UCSD-AML1 (cell line): ENCODE data around the gene RWDD3.

Source experiments
- DNase-seq: peaks from one replicate; lab custom pipeline; 2025; ENCODE audit not compliant: unreplicated experiment; lab: John Stamatoyannopoulos, UW

The RWDD3 gene

GRCh38 chr1:95233737-95234500 lies at the start of gene RWDD3:
RWDD3 (plus strand) TSS chr1:95234210; CDS start chr1:95234231, 21 bp downstream.
- peak; percentile 94 for DNase-seq

GRCh38 chr1:95186149-95186548 lies 47.9 kb upstream of the RWDD3 start:
- no peak for DNase-seq

- DNase-seq, result no peak
These were observed 40.4 kb upstream of the RWDD3 start for GRCh38 chr1:95193591-95193990.

DNA sequence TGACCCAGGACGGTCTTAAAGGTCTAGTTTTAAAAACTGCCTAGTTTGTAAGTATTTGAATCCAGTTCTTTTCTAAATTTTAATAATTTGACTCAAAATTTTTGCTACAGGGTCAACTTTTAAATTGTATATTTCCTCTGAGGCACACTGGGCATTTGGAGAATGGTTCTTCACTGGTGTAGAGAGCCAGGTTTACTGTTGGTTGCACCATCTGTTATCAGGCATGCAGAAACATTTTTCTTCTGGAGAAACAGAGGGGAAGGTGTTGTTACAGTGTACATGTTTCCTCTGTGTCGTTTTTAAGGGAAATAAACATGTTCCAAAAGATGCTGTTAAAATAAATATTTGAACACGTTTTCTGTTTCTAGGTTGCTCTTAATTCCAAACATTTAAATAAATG lies 39.0 kb upstream of the RWDD3 start:
- no peak for DNase-seq

DNA sequence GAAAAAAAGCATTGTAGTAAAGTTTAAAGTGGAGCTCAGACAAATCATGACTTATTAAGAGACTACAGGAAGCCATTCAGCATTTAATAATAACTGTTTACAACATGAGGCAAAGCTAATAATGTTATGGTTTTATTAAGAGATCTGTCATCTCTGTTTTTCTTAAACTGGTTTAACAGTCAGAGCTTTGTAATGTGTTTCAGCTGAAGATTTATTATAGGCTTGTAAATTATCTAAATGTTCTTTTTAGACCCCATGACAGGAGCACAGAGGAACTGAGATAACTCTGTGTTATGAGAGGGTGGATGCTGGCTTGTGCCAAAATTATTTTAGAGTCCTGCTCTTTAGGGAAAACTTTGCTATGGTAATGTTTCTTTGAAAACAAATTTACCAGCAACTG lies 38.0 kb upstream of the RWDD3 start:
- no peak for DNase-seq

DNA sequence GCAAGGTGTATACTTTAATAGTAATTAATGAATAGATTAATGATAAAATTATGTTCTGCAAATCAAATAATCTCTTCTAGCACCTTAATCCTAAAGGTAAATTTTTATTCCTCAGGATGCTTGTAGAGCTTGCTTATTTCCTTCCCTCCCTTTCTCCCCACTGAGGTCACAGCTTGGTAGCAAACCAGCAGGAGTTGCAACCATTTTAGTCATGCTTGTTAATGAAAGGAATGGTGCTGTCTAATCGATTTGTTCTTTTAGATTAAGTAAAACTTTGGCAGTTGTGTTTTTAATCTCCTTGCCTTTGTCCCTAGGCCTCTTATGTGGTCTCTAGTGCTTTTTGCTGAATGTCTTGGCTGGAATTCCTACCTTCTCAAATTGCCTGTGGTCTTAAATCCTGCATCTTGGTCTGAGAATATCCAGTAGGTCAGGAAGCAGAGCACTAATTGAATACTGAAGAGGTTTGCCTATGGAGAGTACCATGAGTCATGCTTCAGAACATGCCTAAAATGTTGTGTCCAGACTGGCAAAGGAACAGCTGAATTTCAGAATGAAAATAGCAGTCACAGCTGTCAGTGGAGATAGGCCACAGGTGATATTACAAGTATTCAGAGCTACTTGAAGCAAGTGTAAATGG lies 36.3 kb upstream of the RWDD3 start:
- DNase-seq, result no peak

DNA sequence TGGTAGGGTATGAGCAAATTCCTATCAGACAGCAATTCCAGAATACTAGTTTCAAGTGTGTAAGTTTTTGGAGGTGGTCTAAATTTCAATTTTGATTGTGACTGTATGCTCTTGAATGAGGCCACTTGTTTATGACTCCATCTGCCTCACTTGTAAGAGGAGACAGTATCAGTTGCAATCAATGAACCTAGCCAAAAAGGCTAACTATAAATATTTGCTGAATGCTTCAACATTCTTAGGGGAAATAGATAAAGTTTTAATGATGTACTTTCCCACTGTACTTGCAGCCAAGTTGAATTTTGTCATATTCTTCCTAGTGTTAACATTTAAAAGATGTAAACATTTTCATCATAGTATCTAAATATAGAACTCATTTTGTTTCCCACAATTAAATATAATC lies 32.1 kb upstream of the RWDD3 start:
- DNase-seq, result no peak

GRCh38 chr1:95203908-95204437 lies 30.0 kb upstream of the RWDD3 start:
- DNase-seq, result no peak

- DNase-seq, result no peak
These were observed 27.5 kb upstream of the RWDD3 start for GRCh38 chr1:95206514-95206913.

- DNase-seq, result no peak
These were observed 26.6 kb upstream of the RWDD3 start for GRCh38 chr1:95207223-95207935.

GRCh38 chr1:95208876-95209275 lies 25.1 kb upstream of the RWDD3 start:
- no peak for DNase-seq

- no peak for DNase-seq
These were observed 24.7 kb upstream of the RWDD3 start for GRCh38 chr1:95209291-95209690.

GRCh38 chr1:95216292-95216990 lies 17.6 kb upstream of the RWDD3 start:
- DNase-seq, result no peak

DNA sequence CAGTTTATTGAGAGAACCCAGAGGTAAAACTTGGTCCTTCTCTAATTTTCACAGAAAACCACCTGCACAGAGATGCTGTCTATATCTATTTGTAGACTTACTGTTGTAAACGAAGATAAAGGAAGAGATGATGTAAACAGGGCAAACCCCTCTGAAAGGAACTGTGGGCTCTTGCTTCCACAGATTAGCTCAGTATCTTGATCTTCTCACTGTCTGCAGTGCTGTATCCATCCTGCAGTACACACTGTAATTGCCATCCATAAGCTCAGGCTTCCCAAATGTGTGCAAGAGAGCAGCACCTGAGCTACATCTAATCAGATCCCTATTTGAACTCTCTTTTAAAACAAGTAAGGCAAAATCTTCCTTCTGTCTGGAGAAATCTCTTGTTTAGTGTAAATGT lies 16.6 kb upstream of the RWDD3 start:
- no peak for DNase-seq

- no peak for DNase-seq
These were observed 14.6 kb upstream of the RWDD3 start for GRCh38 chr1:95219407-95219806.

- no peak for DNase-seq
These were observed 12.7 kb upstream of the RWDD3 start for GRCh38 chr1:95221306-95221705.

DNA sequence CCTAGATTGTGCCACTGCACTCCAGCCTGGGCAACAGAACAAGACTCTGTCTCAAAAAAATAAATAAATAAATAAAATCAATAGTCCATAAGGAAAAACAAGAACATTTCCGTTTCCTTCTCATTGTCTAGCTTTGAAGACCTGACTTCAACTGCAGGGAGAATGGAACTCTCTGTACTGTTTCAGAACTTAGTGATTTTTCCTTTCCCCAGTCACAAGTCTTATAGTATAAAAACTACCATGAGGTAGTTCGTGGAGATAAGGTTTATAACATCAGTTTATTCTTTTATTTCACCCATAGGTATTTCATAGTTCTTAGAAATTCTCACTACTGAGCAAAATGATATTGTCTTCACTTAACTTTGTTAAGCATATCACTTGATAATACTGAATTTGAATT lies 11.4 kb upstream of the RWDD3 start:
- no peak for DNase-seq

- no peak for DNase-seq
These were observed 10.9 kb upstream of the RWDD3 start for GRCh38 chr1:95223110-95223509.

- DNase-seq, result no peak
These were observed 7.0 kb upstream of the RWDD3 start for GRCh38 chr1:95226781-95227660.

GRCh38 chr1:95229037-95229436 lies 5.0 kb upstream of the RWDD3 start:
- DNase-seq, result no peak
